ENCODE results near the gene CDH3.

The CDH3 gene

GRCh38 chr16:68652659-68653058, 7.5 kb downstream of the CDH3 start:
- DNase-seq, result no peak

DNA sequence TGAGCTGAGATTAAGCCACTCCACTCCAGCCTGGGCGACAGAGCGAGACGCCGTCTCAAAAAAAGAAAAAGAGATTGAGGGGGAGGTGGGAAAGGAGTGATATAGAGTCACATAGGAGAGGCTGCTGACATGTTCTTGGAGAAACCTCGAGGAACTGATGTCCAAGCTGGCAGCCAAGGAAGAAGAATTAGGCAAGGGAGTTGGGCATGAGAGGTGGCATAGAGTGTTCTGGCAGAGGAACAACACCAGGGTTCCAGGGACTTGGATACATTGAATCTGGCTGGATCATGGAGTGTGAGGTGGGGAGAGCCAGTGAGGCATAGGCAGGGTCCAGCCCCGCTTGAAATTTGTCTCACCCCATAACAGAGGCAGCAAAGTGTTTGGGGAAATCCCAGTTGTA, 10.7 kb downstream of the CDH3 start:
- DNase-seq, result no peak

- no peak for DNase-seq
These were observed 11.6 kb downstream of the CDH3 start for GRCh38 chr16:68656751-68657150.

DNA sequence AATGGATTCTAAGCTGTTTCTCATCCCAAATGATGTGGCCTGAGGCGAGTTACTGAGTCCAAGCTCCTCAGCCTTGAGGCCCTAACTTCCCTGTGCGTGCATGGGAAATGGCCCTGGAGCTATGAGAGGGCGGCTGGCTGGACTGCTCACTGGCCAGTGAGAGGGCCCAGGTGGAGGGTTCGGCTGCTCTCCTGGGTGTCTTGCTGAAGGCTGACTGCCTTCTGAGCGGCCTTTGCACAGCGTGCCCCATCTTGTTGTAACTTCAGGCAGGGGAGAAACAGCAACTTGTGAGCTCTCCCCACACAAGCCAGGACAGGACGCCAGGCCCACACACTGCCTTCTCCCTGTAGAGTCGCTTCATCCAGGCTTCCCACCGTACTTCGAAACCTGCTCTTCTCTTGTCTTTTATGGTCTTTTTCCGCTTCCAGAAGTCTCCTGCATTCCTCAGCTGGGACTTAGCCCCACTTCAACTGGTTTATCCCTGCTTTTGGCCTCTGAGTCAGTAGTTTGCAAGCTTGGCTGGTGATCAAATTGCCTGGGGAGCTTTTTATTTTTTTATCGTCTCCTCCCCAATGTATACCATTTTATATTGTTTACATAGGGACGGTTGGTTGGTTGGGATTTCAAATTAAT, 13.3 kb downstream of the CDH3 start:
- DNase-seq, result no peak

GRCh38 chr16:68658974-68659360, 13.9 kb downstream of the CDH3 start:
- no peak for DNase-seq

- DNase-seq, result no peak
These were observed 14.6 kb downstream of the CDH3 start for GRCh38 chr16:68659412-68660358.

DNA sequence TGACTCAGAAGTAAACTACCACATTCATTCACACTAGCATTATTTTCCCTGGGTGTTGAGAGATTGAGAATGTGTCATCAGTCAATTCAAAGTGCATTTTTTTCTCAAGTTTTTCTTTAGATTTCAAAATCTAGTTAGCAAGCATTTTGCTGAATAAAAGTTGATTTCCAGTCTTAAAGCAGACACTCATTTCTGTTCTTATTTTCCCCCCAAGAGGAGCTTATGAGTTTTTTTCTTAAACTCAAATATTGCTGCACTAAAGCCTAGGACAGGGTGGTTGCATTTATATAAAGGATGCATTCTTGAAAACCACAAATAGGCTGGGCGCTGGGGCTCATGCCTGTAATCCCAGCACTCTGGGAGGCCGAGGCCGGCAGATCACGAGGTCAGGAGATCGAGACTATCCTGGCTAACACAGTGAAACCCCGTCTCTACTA, 15.3 kb downstream of the CDH3 start:
- no peak for DNase-seq

- DNase-seq, result no peak
These were observed 16.9 kb downstream of the CDH3 start for GRCh38 chr16:68662035-68662434.

- DNase-seq, result no peak
These were observed 19.2 kb downstream of the CDH3 start for GRCh38 chr16:68664297-68664696.

DNA sequence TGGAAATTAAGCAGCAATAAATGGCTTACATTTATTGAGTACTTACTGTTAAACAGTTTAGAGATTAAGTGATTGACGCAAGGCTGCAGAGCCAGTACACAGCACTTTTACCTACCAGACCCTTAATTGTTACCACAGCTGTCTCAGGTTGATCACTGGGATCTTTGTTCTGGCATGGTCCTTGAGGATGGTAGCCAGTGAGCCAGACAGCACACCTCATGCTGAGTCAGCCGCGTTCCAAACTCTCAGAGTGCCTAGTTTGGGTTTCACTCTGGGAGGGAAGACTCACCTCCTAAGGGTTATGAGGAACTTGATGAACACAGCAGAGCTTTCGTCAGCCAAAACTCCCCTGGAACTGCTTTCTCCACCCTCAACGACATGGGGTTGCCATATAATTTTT, 20.4 kb downstream of the CDH3 start:
- no peak for DNase-seq

GRCh38 chr16:68668266-68668665, 23.2 kb downstream of the CDH3 start:
- no peak for DNase-seq

DNA sequence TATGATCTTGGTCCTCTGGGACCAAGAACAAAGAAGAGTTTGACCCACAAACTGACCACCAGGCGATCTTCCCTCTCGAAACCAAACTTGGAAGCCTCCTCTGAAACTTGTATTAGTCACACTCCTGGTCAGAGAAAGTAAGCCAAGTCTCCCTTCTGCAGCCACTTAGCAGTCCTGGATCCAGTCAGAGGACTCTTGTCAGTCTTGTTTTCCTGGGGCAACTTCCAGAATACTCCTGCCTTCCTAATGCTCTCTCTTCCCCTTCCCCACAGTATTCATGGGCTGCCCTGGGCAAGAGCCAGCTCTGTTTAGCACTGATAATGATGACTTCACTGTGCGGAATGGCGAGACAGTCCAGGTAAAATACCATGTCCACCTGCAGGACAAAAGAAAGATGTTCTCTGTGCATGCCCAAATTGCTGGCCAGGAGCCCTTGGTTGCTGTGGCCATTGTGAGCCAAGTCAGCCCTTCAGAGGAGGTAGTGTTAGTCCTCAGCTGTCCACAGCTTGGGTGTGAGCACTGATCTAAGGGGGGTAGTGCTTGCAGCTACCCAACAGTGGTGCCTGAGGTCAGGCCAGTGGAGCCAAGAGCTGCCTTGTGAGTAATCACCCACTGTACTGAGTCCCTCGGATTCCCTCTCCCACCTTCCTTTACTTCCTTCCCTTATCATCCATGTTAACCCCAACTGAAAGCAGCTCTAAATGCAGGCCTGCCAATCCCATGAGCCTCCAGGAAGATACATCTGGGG, 31.2 kb downstream of the CDH3 start:
- DNase-seq, result no peak

- no peak for DNase-seq
These were observed 35.9 kb downstream of the CDH3 start for GRCh38 chr16:68681038-68681437.

- DNase-seq, result no peak
These were observed 40.8 kb downstream of the CDH3 start for GRCh38 chr16:68685685-68686478.

DNA sequence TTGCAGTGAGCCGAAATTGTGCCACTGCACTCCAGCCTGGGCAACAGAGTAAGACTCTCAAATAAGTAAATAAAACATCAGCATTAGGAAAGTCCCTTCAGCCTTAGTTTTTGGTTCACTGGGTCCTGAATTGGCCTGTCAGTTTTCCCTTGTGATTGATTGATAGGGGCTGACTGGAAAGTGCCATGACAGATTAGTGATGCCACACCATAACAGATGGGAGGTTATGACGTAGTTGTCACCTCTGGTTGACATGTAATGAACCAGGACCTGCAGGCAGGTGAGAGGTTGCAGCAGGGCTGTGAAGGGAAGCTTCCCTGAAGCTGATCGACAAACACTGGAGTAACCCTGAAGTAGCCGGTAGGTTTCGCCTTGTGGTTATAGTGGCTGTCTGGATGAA, 41.8 kb downstream of the CDH3 start:
- no peak for DNase-seq

GRCh38 chr16:68689921-68690320, 44.8 kb downstream of the CDH3 start:
- no peak for DNase-seq

GRCh38 chr16:68695575-68695974, 50.5 kb downstream of the CDH3 start:
- no peak for DNase-seq

- no peak for DNase-seq
These were observed 51.4 kb downstream of the CDH3 start for GRCh38 chr16:68696514-68696913.

DNA sequence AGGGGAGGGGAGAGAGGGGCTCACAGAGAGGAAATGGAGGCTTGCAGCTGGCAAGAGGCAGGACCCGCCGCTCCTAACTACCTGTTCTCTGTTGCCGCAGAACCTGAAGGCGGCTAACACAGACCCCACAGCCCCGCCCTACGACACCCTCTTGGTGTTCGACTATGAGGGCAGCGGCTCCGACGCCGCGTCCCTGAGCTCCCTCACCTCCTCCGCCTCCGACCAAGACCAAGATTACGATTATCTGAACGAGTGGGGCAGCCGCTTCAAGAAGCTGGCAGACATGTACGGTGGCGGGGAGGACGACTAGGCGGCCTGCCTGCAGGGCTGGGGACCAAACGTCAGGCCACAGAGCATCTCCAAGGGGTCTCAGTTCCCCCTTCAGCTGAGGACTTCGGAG, 53.0 kb downstream of the CDH3 start:
- DNase-seq, result no peak

DNA sequence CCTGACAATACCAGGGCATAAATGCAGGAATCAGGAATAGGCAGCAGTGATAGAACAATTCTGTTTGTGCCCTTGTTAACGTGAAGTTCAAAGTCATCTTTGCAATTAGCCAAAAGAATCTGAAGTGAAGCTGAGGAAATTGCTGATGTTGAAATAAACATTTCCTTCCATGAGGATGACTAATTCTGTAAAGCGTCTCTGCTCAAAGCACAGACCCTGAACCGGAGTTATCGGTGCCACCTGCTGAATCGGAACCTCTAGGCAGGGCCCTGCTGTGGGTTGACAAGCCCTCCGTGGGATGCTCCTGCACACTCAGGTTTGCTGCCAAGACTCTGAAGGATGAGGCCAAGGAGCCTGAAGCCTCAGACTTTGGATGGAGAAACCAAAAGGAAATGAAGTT, 55.0 kb downstream of the CDH3 start:
- no peak for DNase-seq

DNA sequence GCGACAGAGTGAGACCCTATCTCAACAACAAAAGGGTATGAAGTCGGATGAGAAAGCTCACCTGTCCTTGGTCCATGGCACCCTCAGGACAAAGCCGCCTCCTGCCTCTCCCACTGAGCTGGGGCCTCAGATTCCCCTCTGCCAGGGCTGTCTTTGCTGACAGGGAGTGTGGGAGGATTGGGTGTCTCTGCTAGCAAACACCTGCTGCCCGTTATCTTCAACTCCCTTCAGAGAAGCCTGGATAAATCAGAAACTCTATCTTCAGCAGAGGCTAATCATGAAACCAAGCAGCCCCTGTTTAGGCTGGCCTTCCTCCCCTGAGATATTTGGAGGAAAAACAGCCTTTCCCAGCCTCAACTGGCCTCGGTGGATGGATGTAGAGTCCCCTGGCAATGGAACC, 55.7 kb downstream of the CDH3 start:
- no peak for DNase-seq

GRCh38 chr16:68704232-68704867, 59.2 kb downstream of the CDH3 start:
- peak; percentile 21 for DNase-seq

All from NCI-H2227 treated with DMSO at 0.1 percent for 48 hours (cell line).